GM12873 (cell line): ENCODE results near the gene MYO16.

Experiments used
- CTCF ChIP-seq: IDR thresholded peaks from 2 replicates; pipeline ENCODE4 v1.5.1; 2012; ENCODE audit warnings: low read depth, mild to moderate bottlenecking, moderate library complexity, low read length, control low read depth; ENCODE audit not compliant: insufficient read depth; ENCODE audit errors: missing control alignments

MYO16 gene

GRCh38 chr13:109141706-109142105 lies 512.3 kb downstream of the MYO16 start:
- TF ChIP-seq CTCF: no peak

GRCh38 chr13:109144693-109145437 lies 515.5 kb downstream of the MYO16 start:
- TF ChIP-seq CTCF: no peak

GRCh38 chr13:109145631-109146030 lies 516.2 kb downstream of the MYO16 start:
- peak; percentile 75 for TF ChIP-seq CTCF

- TF ChIP-seq CTCF: no peak
Observed at GRCh38 chr13:109146393-109146792, 517.0 kb downstream of the MYO16 start.

- no peak for TF ChIP-seq CTCF
Observed at GRCh38 chr13:109146912-109147647, 517.7 kb downstream of the MYO16 start.

- no peak for TF ChIP-seq CTCF
Observed at GRCh38 chr13:109148243-109148642, 518.8 kb downstream of the MYO16 start.

GRCh38 chr13:109150696-109151095 lies 521.3 kb downstream of the MYO16 start:
- TF ChIP-seq CTCF: no peak
